ENCODE data around the gene LOXHD1.

LOXHD1 gene

GRCh38 chr18:46629361-46629760, 27.7 kb downstream of the LOXHD1 start:
- no peak for DNase-seq (ENCODE audit: low spot score)

- DNase-seq (ENCODE audit: low spot score): no peak
These were observed 28.8 kb downstream of the LOXHD1 start for GRCh38 chr18:46628206-46628605.

GRCh38 chr18:46627136-46627535, 29.9 kb downstream of the LOXHD1 start:
- no peak for DNase-seq (ENCODE audit: low spot score)

- DNase-seq (ENCODE audit: low spot score): no peak
These were observed 32.0 kb downstream of the LOXHD1 start for GRCh38 chr18:46625069-46625468.

GRCh38 chr18:46624127-46624526, 32.9 kb downstream of the LOXHD1 start:
- no peak for DNase-seq (ENCODE audit: low spot score)

- DNase-seq (ENCODE audit: low spot score): peak; percentile 37
These were observed 33.5 kb downstream of the LOXHD1 start for GRCh38 chr18:46623541-46623940.

GRCh38 chr18:46622999-46623398, 34.0 kb downstream of the LOXHD1 start:
- no peak for DNase-seq (ENCODE audit: low spot score)

GRCh38 chr18:46622451-46622850, 34.6 kb downstream of the LOXHD1 start:
- no peak for DNase-seq (ENCODE audit: low spot score)

GRCh38 chr18:46621871-46622270, 35.1 kb downstream of the LOXHD1 start:
- DNase-seq (ENCODE audit: low spot score): no peak

GRCh38 chr18:46621111-46621766, 35.8 kb downstream of the LOXHD1 start:
- no peak for DNase-seq (ENCODE audit: low spot score)

GRCh38 chr18:46619559-46619958, 37.5 kb downstream of the LOXHD1 start:
- no peak for DNase-seq (ENCODE audit: low spot score)

GRCh38 chr18:46615720-46616119, 41.3 kb downstream of the LOXHD1 start:
- no peak for DNase-seq (ENCODE audit: low spot score)

GRCh38 chr18:46609048-46609447, 48.0 kb downstream of the LOXHD1 start:
- no peak for DNase-seq (ENCODE audit: low spot score)

- no peak for DNase-seq (ENCODE audit: low spot score)
These were observed 49.1 kb downstream of the LOXHD1 start for GRCh38 chr18:46607926-46608325.

GRCh38 chr18:46601141-46601805, 55.7 kb downstream of the LOXHD1 start:
- no peak for DNase-seq (ENCODE audit: low spot score)

GRCh38 chr18:46596119-46596518, 60.9 kb downstream of the LOXHD1 start:
- DNase-seq (ENCODE audit: low spot score): no peak

GRCh38 chr18:46591783-46592391, 65.1 kb downstream of the LOXHD1 start:
- DNase-seq (ENCODE audit: low spot score): no peak

- DNase-seq (ENCODE audit: low spot score): no peak
These were observed 66.9 kb downstream of the LOXHD1 start for GRCh38 chr18:46590103-46590502.

GRCh38 chr18:46588971-46589660, 67.9 kb downstream of the LOXHD1 start:
- no peak for DNase-seq (ENCODE audit: low spot score)

GRCh38 chr18:46587600-46587999, 69.4 kb downstream of the LOXHD1 start:
- no peak for DNase-seq (ENCODE audit: low spot score)

GRCh38 chr18:46583711-46584110, 73.3 kb downstream of the LOXHD1 start:
- no peak for DNase-seq (ENCODE audit: low spot score)

GRCh38 chr18:46581648-46582047, 75.4 kb downstream of the LOXHD1 start:
- no peak for DNase-seq (ENCODE audit: low spot score)

- DNase-seq (ENCODE audit: low spot score): no peak
These were observed 78.0 kb downstream of the LOXHD1 start for GRCh38 chr18:46578987-46579386.

All from CD4-positive, alpha-beta T cell treated with Interleukin-6 at 100 ng/mL for 8 hours (primary cell).